Activated CD8-positive, alpha-beta memory T cell treated with anti-CD3 and anti-CD28 coated beads for 24 hours (primary cell): Measurements from ENCODE around the gene PITPNB.
A peak's percentile ranks its signal among the peaks of the same experiment; 100 is the strongest.

Experiments
- DNase-seq: peaks from one replicate; pipeline ENCODE4 v3.0.0-alpha.2; 2020

Gene PITPNB

DNA sequence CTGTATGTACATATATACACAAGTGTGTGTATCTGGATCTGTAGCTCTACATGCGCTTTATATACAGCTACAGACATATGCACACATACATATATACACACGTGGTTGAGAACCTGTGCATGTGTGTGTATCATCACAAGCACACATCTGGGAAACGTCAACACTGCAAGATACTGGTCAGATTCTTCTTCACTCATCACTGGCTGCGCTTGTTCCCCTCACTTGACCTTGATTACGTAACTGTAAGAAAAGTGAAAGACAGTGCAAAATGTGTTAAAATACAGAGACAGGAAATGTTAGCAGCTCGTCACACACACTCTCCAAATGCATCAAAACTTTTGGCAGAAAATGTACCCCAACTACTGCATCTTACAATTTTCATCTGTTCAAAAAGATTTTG, 65.6 kb downstream of the PITPNB start:
- DNase-seq, result no peak

DNA sequence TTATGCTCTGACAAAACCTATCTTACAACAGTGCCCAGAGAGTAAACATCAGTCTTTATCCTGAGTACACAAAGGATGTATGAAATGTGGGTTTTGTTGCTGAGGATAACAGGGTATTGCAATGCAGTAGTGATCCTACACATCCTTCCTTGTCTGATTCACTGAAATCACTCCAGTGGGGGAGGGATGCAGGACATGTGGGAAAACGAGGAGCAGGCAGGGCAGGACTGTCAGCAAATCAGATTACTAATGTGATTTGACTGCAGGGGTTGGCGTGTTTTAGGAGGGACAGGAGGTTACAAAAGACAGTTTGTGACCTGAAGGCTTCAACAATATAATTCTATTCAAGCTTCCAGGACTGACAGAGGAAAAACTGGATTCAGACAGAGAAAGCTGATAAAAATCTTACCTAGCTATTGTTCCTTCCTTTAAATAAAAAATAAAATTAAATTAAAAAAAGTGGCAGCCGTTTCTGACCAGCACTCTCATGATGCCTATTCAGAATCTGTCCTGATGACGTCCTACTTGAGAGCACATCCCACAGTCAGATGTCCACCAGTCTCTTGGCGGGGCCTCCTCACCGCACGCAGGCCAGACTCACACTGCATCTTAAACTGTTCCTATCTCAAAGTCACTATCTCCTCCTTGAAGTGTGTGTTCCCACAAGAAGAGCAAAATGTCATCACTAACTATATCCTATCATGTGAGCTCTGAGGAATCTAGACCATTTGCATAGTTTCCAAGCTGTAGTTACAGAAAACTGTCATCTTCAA, 66.9 kb downstream of the PITPNB start:
- no peak for DNase-seq

DNA sequence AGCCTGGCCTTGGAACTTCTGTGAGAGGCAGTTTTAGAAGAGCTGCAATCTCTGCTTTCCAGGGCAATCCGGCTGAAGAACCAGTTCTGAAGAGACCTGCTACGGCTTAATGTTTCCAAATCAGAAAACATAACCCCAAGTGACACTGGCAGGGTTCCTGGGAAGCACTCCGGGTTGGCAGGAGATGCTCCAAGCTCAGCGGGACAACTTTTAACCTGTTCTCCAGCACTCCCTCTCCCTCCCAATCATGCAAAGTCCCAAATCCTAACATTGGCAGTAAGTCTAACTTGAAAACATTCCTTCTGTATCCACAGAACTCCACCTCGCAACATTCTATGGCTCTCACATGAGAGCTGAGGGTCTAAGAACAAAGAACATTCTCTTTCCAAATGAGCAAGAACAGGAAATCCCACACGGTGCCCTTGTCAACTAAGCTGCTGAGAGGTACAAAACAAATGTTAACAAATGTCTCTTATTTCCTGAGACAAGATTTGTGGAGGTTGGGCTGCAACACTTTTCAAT, 69.0 kb downstream of the PITPNB start:
- DNase-seq, result no peak

DNA sequence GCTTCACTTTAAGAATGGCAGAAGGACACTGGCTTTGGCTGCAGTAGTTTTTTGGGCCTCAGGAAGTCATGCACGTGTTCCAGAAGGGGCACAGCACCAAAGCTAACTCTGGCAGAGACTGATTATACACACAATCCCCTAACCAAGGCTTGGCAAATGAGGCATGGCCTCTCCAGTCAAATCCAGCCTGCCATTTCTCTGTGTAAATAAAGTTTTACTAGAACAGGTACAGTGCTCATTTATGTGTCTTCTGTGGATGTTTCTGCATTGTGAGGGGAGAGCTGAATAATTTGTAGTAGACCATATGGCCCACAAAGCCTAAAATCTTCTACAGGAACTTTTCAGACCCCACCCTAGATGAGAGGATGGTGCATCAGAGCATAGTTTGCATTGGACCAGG, 71.1 kb downstream of the PITPNB start:
- DNase-seq, result no peak

DNA sequence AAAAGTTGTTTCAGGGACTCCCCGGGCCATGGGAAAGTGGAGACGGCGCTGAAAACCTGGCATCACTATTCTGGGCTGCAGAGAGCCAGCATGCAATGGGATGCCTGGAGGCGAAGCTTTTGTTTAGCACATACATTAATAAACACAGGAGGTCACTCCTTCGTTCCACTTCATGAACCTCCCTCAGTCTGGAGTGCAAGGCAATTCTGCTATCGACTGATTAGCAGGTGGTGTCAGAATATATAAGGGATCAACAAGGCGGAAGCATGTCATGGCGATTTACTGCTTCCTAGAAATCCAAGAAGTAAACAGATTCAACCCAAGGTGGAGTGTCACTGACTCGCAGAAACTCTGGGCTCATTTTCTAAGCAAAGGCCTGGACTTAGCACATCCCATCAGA, 72.1 kb downstream of the PITPNB start:
- DNase-seq, result peak; percentile 45

DNA sequence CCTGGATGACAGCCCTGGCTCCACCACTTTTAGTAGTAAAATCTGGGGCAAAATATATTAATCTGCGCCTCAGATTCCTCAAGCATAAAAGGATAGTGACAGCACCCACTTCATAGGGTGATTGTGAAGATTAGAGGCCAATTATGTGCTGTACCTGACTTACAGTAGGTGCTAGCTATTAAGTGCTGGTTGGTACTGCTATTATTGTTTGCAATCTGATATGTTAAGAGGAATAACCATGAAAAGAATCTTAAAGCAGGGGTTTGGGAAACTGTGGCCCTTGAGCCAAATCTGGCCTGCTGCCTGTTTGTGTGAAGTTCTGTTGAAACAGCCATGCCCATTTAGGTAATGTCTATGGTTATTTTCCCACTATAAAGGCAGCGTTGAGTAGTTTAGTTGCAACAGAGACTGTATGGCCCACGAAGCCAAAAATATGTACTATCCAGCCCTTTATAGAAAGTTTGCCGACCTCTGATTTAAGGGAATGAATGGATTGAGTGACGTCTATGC, 72.8 kb downstream of the PITPNB start:
- DNase-seq, result no peak

DNA sequence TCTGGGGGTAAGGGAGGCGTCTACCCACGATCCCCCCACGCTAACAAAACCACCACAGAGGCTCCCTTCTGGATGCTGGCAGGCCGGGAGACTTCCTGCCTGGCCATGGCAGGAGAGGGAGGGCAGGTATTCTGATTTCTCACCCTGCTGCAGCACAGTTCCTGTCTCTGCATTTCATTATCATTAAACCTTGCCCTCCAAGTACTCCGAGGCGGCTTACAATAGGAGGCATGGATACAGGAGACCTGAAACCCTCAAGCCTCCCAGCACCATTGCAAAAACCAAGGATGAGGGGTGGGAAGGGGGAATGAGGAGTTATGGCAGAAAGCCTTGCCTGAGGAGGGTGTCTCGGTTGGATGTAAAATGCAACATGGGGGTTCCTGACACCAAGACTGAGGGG, 73.4 kb downstream of the PITPNB start:
- peak; percentile 42 for DNase-seq

GRCh38 chr22:27844656-27845591, 74.1 kb downstream of the PITPNB start:
- peak; percentile 48 for DNase-seq

DNA sequence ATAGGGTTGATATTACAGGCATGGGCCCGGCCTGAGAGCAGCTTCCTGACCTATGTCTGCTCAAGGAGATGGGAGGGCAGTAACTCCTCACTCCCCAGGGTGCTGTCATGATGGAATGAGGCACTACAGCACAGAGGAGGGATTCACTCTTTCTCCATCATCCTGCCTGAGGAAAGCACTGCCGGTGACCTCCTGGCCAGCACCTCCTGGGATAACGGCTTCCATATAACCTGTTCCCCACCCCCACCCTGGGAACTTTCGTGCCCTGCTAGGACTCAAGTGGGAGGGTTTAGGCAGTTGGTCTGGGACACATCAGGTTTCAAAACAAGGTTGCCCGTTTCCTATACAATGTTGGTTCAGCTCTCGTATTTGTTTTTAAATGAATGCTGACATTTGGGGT, 74.8 kb downstream of the PITPNB start:
- DNase-seq, result peak; percentile 37

DNA sequence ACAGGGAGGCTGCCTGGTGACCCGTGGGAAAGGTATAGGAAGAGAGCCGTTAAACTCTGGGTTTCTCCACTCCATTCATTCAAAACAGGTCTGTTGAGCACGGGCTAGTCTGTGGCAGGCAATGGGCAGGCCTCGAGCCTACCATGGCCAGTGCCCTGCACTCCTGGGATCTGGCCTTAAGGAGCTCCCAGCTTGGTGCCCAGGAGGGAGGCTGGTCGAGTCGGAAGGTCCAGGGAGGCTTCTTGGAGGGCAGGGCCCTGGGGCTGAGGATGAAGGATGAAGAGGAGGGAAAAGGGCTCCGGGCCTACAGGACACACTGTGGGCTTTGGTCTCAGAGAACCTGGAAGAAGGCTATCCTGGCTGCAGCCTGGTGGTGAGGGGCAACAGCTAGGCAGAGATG, 75.6 kb downstream of the PITPNB start:
- DNase-seq, result peak; percentile 54

DNA sequence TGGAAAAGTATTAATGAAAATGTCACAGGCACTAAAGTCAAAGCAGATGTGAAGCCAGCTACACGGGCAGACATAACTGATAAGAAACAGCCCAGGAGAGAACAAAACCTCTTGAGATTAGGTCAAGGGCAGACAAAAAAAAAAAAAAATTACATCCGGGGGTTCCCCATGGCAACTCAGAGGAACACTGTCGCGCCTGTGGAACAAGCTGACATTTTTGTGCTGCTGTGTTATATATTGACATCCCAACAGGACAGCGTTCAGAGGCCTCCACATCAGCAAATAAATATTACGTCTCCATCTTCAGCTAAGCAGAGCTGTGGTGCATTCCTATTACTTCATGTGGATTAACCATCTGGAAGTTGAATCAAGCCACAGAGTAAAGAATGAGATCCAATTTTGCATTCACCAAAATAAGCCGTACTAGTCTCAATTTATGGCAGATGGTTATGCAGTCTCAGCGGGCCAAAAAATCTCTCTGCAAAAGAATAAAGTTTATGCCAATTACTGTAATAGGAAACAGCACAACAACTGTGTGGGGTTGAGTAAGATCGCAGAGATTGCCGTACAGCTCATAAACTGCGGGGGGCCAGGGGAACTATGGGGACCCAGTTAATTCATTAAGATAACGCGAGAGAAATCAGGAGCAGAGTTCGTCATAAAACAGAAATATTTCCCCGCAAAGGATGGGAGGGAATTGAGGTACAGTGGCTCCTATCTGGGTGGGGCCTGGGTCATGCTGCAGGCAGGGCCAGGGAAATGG, 76.2 kb downstream of the PITPNB start:
- DNase-seq, result peak; percentile 24

DNA sequence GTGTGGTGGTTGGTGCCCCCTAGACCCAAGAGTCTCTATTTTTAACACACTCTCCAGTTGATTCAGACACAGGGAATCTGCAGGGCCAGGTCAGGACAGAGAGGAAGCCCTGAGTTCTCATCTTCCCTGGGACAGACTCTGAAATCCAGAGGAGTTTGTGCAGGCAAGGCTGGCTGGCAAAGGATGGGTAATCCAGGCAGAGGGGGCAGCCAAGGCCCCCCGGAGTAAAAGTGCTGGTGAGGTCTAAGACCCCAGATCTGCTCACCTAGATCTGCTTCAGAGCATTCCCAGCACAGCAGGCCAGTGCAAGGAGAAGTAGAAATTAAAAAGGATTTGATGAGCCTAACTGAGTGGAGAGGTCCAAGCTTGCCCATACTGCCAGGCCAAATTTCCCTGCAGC, 76.9 kb downstream of the PITPNB start:
- peak; percentile 43 for DNase-seq

DNA sequence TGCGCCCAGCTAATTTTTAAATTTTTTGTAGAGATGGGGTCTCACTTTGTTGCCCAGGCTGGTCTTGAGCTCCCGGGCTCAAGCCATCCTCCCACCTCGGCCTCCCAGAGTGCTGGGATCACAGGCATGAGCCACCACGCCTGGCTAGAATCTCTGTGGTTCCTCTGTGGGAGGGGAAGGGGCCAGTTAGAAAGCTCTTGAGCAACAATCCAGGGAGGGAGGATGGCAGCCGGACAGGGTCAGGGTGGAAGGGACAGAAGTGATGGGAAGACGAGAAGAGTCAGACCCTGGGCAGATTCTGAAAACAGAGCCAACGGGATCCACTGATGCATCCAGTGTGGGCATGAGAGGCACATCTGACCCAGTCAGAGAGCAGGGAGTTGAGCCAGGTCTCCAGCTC, 78.6 kb downstream of the PITPNB start:
- no peak for DNase-seq

DNA sequence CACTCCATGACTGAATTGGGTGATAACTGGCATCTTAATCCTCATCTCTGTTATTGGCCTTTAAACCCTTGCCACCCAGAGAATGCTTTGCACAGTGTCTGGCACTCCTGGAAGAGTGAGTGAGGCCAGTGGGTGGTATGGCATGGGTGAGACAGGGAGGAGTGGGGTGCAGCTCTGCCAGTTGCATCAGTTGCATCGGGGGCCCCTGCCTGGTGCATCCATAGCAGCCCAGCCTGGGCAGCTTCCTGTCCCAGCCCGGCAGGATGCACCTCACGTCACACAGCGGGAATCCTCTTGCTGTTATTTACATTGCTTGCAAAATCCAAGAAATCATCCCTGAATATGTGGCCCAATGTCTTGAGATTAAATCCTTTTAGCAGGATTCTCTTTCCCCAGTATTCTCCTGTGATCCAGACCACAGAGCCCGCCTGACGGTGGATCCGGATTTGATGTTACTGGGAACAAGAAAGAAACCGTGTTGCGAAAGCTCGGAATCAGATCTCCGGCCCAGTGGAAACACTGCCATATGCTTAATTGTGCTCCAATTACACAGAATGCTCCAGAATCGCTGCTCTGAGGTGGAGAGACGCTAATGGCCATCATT, 79.9 kb downstream of the PITPNB start:
- no peak for DNase-seq

- DNase-seq, result no peak
Observed at GRCh38 chr22:27836181-27836580, 82.9 kb downstream of the PITPNB start.

DNA sequence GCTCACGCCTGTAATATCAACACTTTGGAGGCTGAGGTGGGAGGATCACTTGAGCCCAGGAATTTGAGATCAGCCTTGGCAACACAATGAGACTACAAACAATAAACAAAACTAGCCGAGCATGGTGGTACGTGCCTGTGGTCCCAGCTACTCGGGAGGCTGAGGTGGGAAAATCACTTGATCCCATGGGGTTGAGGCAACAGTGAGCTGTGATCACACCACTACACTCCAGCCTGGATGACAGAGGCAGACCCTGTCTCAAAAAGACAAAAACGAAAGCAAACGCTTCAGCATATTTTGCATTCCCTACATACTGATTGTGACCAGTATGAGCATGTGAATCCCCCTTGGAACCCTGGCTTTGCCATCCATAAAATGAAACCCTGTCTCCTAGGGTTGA, 83.6 kb downstream of the PITPNB start:
- no peak for DNase-seq

DNA sequence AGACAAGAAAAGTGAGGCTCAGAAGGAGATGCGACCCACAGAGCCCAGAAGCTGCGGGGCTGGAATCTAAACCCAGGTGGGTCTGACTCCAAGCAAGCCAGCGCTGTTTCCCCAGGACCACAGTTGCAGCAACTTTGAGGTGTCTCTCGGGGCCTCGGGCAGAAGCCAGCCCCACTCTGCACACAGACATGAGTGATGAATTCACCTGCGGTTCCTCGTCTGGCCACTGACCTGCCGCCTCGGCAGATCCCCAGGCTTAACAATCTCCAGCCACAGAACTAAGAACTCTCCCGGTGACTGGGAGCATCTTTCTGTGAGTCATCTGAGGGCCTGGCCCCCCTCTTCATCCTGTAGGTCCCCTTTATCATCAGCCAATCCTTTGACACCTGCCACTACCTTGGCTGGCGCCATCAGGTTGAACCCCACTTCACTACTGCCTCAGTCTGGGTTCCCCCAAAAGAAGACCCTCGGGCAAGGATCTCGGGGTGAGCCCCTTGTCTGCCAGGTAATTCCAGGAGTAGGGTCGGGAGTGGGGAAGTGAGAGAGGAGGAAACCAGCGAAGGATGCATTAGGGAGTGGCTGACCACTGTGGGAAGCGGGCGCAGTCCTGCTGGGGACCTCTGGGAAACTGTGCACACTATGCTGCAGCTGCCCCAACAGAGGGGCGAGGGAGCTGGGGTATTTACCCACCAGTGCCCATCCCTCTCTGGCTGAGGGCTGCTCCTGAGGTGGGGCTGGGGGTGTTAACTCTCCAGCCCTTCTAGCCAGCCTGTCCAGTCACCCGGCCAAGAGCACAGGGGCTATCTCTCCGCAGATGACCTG, 84.5 kb downstream of the PITPNB start:
- no peak for DNase-seq

GRCh38 chr22:27833803-27834202, 85.3 kb downstream of the PITPNB start:
- no peak for DNase-seq

GRCh38 chr22:27832606-27833005, 86.5 kb downstream of the PITPNB start:
- no peak for DNase-seq

GRCh38 chr22:27829620-27830019, 89.4 kb downstream of the PITPNB start:
- no peak for DNase-seq
